Vagina (tissue), 2 donors: ENCODE data around the gene USH2A.

Experiments
- POLR2A ChIP-seq, 2 donors: fragments of 450-650 bp; IDR thresholded peaks; one replicate each; pipeline ENCODE4 v1.6.1; 2017; ENCODE audit warnings: antibody characterized with exemption in 2 of 2, mild to moderate bottlenecking in 2 of 2, moderate library complexity in 2 of 2
- POLR2AphosphoS5 ChIP-seq, 2 donors: sonication (generic); formaldehyde crosslinking; IDR thresholded peaks; one replicate each; pipeline ENCODE4 v1.9.0; 2017; ENCODE audit warnings: antibody characterized with exemption in 2 of 2, mild to moderate bottlenecking in 2 of 2, low read depth in 1 of 2; ENCODE audit not compliant: insufficient read depth in 1 of 2
- TF ChIP-seq, protein P1 (sequence below), 3 experiments: fragments of 450-650 bp in 2 of 3; fragments of 200-600 bp in 1 of 3; sonication (generic) in 1 of 3; IDR thresholded peaks; one replicate each; pipeline ENCODE4 v1.5.1; 2017 to 2019; ENCODE audit warnings: antibody characterized with exemption in 3 of 3, mild to moderate bottlenecking in 2 of 3, moderate library complexity in 2 of 3

DNA sequence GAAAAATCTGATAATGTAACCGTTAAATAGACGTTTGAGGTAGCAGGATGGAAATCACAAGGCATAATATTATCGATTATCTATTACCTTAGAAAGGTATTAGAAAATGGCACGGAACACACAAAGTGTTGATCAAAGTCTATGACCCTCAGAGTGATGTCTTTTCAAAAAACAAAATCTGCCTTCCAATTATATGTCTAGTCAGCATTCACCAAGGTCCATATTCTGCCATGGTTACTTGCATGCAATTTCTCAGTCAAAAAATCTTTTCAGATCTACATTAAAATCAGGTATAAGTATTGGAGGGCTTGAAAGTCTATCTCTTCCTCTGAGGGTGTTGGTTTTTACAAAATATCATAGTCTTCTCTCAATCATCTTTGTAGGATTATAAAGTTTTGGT is 774.3 kb downstream of the USH2A start:
- TF ChIP-seq, protein P1, sequence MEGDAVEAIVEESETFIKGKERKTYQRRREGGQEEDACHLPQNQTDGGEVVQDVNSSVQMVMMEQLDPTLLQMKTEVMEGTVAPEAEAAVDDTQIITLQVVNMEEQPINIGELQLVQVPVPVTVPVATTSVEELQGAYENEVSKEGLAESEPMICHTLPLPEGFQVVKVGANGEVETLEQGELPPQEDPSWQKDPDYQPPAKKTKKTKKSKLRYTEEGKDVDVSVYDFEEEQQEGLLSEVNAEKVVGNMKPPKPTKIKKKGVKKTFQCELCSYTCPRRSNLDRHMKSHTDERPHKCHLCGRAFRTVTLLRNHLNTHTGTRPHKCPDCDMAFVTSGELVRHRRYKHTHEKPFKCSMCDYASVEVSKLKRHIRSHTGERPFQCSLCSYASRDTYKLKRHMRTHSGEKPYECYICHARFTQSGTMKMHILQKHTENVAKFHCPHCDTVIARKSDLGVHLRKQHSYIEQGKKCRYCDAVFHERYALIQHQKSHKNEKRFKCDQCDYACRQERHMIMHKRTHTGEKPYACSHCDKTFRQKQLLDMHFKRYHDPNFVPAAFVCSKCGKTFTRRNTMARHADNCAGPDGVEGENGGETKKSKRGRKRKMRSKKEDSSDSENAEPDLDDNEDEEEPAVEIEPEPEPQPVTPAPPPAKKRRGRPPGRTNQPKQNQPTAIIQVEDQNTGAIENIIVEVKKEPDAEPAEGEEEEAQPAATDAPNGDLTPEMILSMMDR (IDR thresholded peaks at IDR 0.05), result no peak
- TF ChIP-seq POLR2AphosphoS5 (IDR thresholded peaks at IDR 0.05; ENCODE audit: insufficient read depth in 1 of 2, low read depth in 1 of 2), result no peak
- TF ChIP-seq POLR2A (IDR thresholded peaks at IDR 0.05), result no peak
